Naive thymus-derived CD4-positive, alpha-beta T cell (primary cell): ENCODE measurements around the gene CADM2. TPM values are rescaled to one million over a fixed set of nuclear protein-coding genes. Genes with fewer than 3 reads are reported as not detected.

Experiments used
- ATAC-seq: fragments of 150-1000 bp; cut with Tn5 transposase; 2 replicates; pipeline ENCODE4 v1.10.0; 2021; ENCODE audit warnings: mild to moderate bottlenecking, moderate library complexity
- CTCF ChIA-PET: fragments of 350-600 bp; sonication (Branson Sonifier 250); formaldehyde crosslinking; loops from one replicate; lab custom pipeline; 2021; ENCODE audit warnings: antibody characterized with exemption; lab: Charles Lee
- POLR2A ChIA-PET: fragments of 350-600 bp; sonication (Branson Sonifier 250); formaldehyde crosslinking; loops from one replicate; lab custom pipeline; 2021; ENCODE audit warnings: antibody characterized with exemption, inconsistent platforms; lab: Charles Lee
- DNase-seq, 9 donors: peaks; one replicate each; pipeline versions ENCODE4 v3.0.0 to v3.0.0-alpha.2; 2020 to 2022; ENCODE audit warnings: mixed read lengths in 1 of 9
- H3K27ac ChIP-seq: one replicate; pipeline ENCODE4 v1.7.0; 2013; ENCODE audit warnings: mild to moderate bottlenecking, low read depth, low read length, moderate library complexity
- H3K27me3 ChIP-seq, 2 donors: one replicate each; pipeline ENCODE4 v1.7.0; 2013; ENCODE audit warnings: low read length in 2 of 2, mild to moderate bottlenecking in 2 of 2, moderate library complexity in 2 of 2; ENCODE audit not compliant: control insufficient read depth in 2 of 2, insufficient read depth in 2 of 2
- H3K36me3 ChIP-seq, 3 experiments: 1 replicate in 2 of 3; 2 replicates in 1 of 3; pipeline ENCODE4 v1.7.0; 2013; ENCODE audit warnings: low read length in 3 of 3, mild to moderate bottlenecking in 3 of 3, moderate library complexity in 1 of 3; ENCODE audit not compliant: insufficient read depth in 3 of 3, control insufficient read depth in 2 of 3
- H3K4me1 ChIP-seq, 2 donors: one replicate each; pipeline ENCODE4 v1.7.0; 2013; ENCODE audit warnings: low read length in 2 of 2, mild to moderate bottlenecking in 2 of 2, moderate library complexity in 1 of 2; ENCODE audit not compliant: control insufficient read depth in 2 of 2, insufficient read depth in 2 of 2
- H3K4me3 ChIP-seq: 2 replicates; pipeline ENCODE4 v1.7.0; 2013; ENCODE audit warnings: mild to moderate bottlenecking, low read length
- H3K9me3 ChIP-seq, 3 experiments: 1 replicate in 2 of 3; 2 replicates in 1 of 3; pipeline ENCODE4 v1.7.0; 2013; ENCODE audit warnings: low read length in 3 of 3; ENCODE audit not compliant: control insufficient read depth in 2 of 3
- H3K27ac Mint-ChIP-seq, 9 donors: one replicate each; pipeline ENCODE4 v1.8.0; 2020 to 2022; ENCODE audit warnings: mixed read lengths in 9 of 9, mild to moderate bottlenecking in 8 of 9, moderate library complexity in 5 of 9, inconsistent platforms in 2 of 9
- H3K27me3 Mint-ChIP-seq, 5 donors: one replicate each; pipeline ENCODE4 v1.8.0; 2021 to 2022; ENCODE audit warnings: mixed read lengths in 5 of 5, mild to moderate bottlenecking in 1 of 5
- H3K36me3 Mint-ChIP-seq, 5 donors: one replicate each; pipeline ENCODE4 v1.8.0; 2020 to 2022; ENCODE audit warnings: mixed read lengths in 5 of 5, mild to moderate bottlenecking in 3 of 5, inconsistent platforms in 1 of 5
- H3K4me1 Mint-ChIP-seq, 7 donors: one replicate each; pipeline ENCODE4 v1.8.0; 2020 to 2022; ENCODE audit warnings: mixed read lengths in 7 of 7, mild to moderate bottlenecking in 3 of 7, inconsistent platforms in 1 of 7
- H3K4me3 Mint-ChIP-seq, 10 donors: one replicate each; pipeline ENCODE4 v1.8.0; 2020 to 2022; ENCODE audit warnings: mild to moderate bottlenecking in 10 of 10, mixed read lengths in 10 of 10, moderate library complexity in 6 of 10, inconsistent platforms in 2 of 10
- H3K9me3 Mint-ChIP-seq, 11 donors: one replicate each; pipeline ENCODE4 v1.8.0; 2020 to 2022; ENCODE audit warnings: mixed read lengths in 11 of 11, mild to moderate bottlenecking in 4 of 11, inconsistent platforms in 1 of 11, moderate library complexity in 1 of 11
- intact Hi-C, 2 donors: fragments of 100-400 bp; cut with micrococcal nuclease; formaldehyde crosslinking; loops; one replicate each; pipeline ENCODE4 v1.15.1; 2023
- polyA plus RNA-seq, 2 donors: library from polyadenylated mRNA; unstranded; fragments of 300-500 nt; fragmentation: Illumina TruSeq; gene quantifications; one replicate each; pipeline ENCODE4 v1.2.3, GENCODE V29; 2021
- total RNA-seq, 6 experiments: library from RNA in 5 of 6; stranded (reverse) in 5 of 6; gene quantifications; 1 replicate in 5 of 6; 2 replicates in 1 of 6; pipeline ENCODE4 v1.2.3 and lab custom pipeline; 2021 to 2026

The CADM2 gene
- total and polyA plus RNA-seq, 7 experiments from 2014 or later = 0.40 TPM; not detected in 6

- intact Hi-C loops = no loop called here
- H3K36me3 ChIP-seq = no peaks in the 10 kb centered on the region
- no peaks in the 10 kb centered on the region for H3K27me3 Mint-ChIP-seq
- H3K27ac ChIP-seq = no peak overlapping the region
- H3K36me3 Mint-ChIP-seq = no peaks in the 10 kb centered on the region
- ChIA-PET CTCF (no interaction called here), POLR2A (no interaction called here)
- no peaks in the 10 kb centered on the region for H3K9me3 ChIP-seq
- no peak overlapping the region for H3K4me3 ChIP-seq
- peaks cover 0 to 12% (median 3%) of the 10 kb centered on the region in 11 donors for H3K9me3 Mint-ChIP-seq
- H3K4me1 Mint-ChIP-seq = no peaks in the 10 kb centered on the region
- H3K4me3 Mint-ChIP-seq = no peak overlapping the region
- H3K4me1 ChIP-seq = no peaks in the 10 kb centered on the region
- DNase-seq = no peak
- H3K27me3 ChIP-seq = no peaks in the 10 kb centered on the region
- no peak overlapping the region for H3K27ac Mint-ChIP-seq
- no peak for ATAC-seq
Measured at GRCh38 chr3:85193565-85193964, 234.8 kb downstream of the CADM2 start.

DNA sequence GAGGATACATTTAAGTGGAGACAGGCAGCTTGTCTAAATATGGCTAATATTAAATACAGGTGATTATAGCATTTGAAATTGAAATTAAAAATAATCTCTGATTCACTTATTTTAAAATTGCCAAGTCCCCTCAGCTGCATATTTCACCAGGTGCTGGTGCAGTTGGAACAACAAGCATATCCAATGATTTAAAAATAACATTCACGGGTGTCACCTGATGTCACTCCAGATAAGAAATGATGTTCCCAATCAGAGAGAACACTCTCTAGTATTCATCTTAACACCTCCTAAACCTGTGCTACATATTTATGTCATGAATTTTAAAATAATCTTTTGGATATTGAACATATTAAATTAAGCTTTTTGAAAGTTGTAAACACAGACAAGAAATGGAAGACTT lies 249.9 kb downstream of the CADM2 start:
- Mint-ChIP-seq H3K9me3 (peaks cover 0 to 24% (median 2%) of the 10 kb centered on the region in 11 donors), H3K4me1 (no peaks in the 10 kb centered on the region), H3K4me3 (no peak overlapping the region), H3K27ac (no peak overlapping the region), H3K36me3 (peaks cover 0 to 6% (median 0%) of the 10 kb centered on the region in 5 donors), H3K27me3 (no peaks in the 10 kb centered on the region)
- DNase-seq (no peak), ATAC-seq (no peak)
- Histone ChIP-seq H3K36me3 (no peaks in the 10 kb centered on the region), H3K27ac (no peak overlapping the region), H3K4me1 (no peaks in the 10 kb centered on the region), H3K4me3 (no peak overlapping the region), H3K27me3 (no peaks in the 10 kb centered on the region), H3K9me3 (no peaks in the 10 kb centered on the region)
- ChIA-PET CTCF (interaction anchor here (0.6 kb wide), 1 partner anchor 282 kb away, joined by 3 read pairs; no protein-coding TSS in a partner anchor), POLR2A (no interaction called here)
- intact Hi-C loops = no loop called here

DNA sequence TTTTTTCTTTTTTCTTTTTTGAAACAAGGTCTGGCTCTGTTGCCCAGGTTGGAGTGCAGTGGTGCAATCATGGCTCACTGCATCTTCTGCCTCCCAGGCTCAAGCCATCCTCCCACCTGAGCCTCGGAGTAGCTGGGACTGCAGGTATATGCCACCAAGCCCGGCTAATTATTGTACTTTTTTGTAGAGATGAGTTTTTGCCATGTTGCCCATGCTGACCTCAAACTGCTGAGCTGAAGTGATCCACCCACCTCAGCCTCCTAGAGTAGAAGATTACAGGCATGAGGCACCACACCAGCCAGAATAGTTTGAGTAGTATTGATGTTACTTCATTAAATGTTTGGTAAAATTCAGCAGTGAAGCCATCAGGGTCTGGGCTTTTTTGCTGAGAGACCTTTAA lies 251.8 kb downstream of the CADM2 start:
- Mint-ChIP-seq H3K4me3 (no peak overlapping the region), H3K9me3 (peaks cover 0 to 30% (median 7%) of the 10 kb centered on the region in 11 donors), H3K36me3 (peaks cover 0 to 6% (median 0%) of the 10 kb centered on the region in 5 donors), H3K27ac (no peak overlapping the region), H3K27me3 (no peaks in the 10 kb centered on the region), H3K4me1 (no peaks in the 10 kb centered on the region)
- H3K4me3 ChIP-seq = no peak overlapping the region
- no peak overlapping the region for H3K27ac ChIP-seq
- H3K4me1 ChIP-seq = no peaks in the 10 kb centered on the region
- ChIA-PET CTCF (no interaction called here), POLR2A (no interaction called here)
- no peaks in the 10 kb centered on the region for H3K36me3 ChIP-seq
- H3K9me3 ChIP-seq = no peaks in the 10 kb centered on the region
- ATAC-seq (no peak), DNase-seq (no peak)
- intact Hi-C loops = no loop called here
- no peaks in the 10 kb centered on the region for H3K27me3 ChIP-seq

DNA sequence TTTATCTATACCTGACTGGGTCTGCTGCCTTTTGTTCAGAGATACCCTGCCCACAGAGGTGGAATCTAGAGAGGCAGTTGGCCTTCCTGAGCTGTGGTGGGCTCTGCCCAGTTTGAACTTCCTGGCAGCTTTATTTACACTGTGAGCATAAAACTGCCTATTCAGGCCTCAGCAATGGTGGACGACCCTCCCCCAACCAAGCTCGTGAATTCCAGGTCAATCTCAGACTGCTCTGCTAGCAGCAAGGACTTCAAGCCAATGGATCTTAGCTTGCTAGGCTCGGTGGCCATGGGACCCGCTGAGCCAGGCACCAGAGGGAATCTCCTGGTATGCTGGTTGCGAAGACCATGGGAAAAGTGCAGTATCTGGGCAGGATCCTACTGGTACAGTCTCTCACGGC lies 270.2 kb downstream of the CADM2 start:
- no peak overlapping the region for H3K4me3 ChIP-seq
- CTCF ChIA-PET = no interaction called here
- intact Hi-C loops = no loop called here
- no peak for ATAC-seq
- no peaks in the 10 kb centered on the region for H3K4me1 ChIP-seq
- Mint-ChIP-seq H3K9me3 (peaks cover 0 to 43% (median 16%) of the 10 kb centered on the region in 11 donors), H3K4me1 (no peaks in the 10 kb centered on the region), H3K36me3 (no peaks in the 10 kb centered on the region), H3K4me3 (no peak overlapping the region), H3K27me3 (no peaks in the 10 kb centered on the region), H3K27ac (no peak overlapping the region)
- H3K36me3 ChIP-seq = no peaks in the 10 kb centered on the region
- POLR2A ChIA-PET = no interaction called here
- no peaks in the 10 kb centered on the region for H3K27me3 ChIP-seq
- H3K27ac ChIP-seq = no peak overlapping the region
- DNase-seq = no peak
- no peaks in the 10 kb centered on the region for H3K9me3 ChIP-seq

- Mint-ChIP-seq H3K4me1 (no peaks in the 10 kb centered on the region), H3K27me3 (no peaks in the 10 kb centered on the region), H3K36me3 (no peaks in the 10 kb centered on the region), H3K27ac (no peak overlapping the region), H3K4me3 (no peak overlapping the region), H3K9me3 (peaks cover 0 to 4% (median 0%) of the 10 kb centered on the region in 11 donors)
- ATAC-seq (no peak), DNase-seq (no peak)
- CTCF ChIA-PET = interaction anchor here (0.6 kb wide), 1 partner anchor 732 kb away, joined by 3 read pairs; no protein-coding TSS in a partner anchor
- no peak overlapping the region for H3K4me3 ChIP-seq
- no peaks in the 10 kb centered on the region for H3K9me3 ChIP-seq
- H3K27me3 ChIP-seq = no peaks in the 10 kb centered on the region
- intact Hi-C loops = no loop called here
- POLR2A ChIA-PET = no interaction called here
- no peak overlapping the region for H3K27ac ChIP-seq
- H3K4me1 ChIP-seq = no peaks in the 10 kb centered on the region
- H3K36me3 ChIP-seq = no peaks in the 10 kb centered on the region
Measured at GRCh38 chr3:85244091-85244490, 285.3 kb downstream of the CADM2 start.

DNA sequence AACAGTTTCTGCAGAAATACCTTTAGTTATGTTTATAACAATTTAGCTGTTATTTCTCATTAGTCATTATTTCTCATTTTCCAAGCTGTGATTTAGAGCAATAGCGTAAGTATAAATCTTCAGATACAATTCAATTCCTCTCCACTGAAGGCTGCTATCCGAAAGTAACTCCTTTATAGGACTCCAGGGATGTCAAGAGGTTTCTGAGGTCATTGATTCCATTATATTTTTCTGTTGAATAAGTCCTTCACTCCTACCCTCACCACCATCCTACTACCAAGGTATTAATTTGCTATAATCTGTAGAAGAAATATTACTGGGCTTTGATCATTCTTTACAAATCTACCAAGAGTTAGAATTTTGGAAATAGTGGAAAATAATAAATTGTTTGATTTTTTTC lies 285.7 kb downstream of the CADM2 start:
- no peaks in the 10 kb centered on the region for H3K4me1 ChIP-seq
- no peaks in the 10 kb centered on the region for H3K4me1 Mint-ChIP-seq
- H3K4me3 ChIP-seq = no peak overlapping the region
- ATAC-seq = no peak
- H3K27me3 Mint-ChIP-seq = no peaks in the 10 kb centered on the region
- intact Hi-C loops = no loop called here
- ChIA-PET CTCF (interaction anchor here (0.6 kb wide), 1 partner anchor 731 kb away, joined by 3 read pairs; no protein-coding TSS in a partner anchor), POLR2A (no interaction called here)
- no peaks in the 10 kb centered on the region for H3K36me3 ChIP-seq
- no peaks in the 10 kb centered on the region for H3K36me3 Mint-ChIP-seq
- H3K27me3 ChIP-seq = no peaks in the 10 kb centered on the region
- H3K9me3 Mint-ChIP-seq = peaks cover 0 to 4% (median 0%) of the 10 kb centered on the region in 11 donors
- H3K27ac ChIP-seq = no peak overlapping the region
- no peak for DNase-seq
- H3K4me3 Mint-ChIP-seq = no peak overlapping the region
- no peak overlapping the region for H3K27ac Mint-ChIP-seq
- no peaks in the 10 kb centered on the region for H3K9me3 ChIP-seq

GRCh38 chr3:85251766-85252165 lies 293.0 kb downstream of the CADM2 start:
- no peak overlapping the region for H3K27ac ChIP-seq
- no peaks in the 10 kb centered on the region for H3K4me1 ChIP-seq
- Mint-ChIP-seq H3K27me3 (no peaks in the 10 kb centered on the region), H3K27ac (no peak overlapping the region), H3K36me3 (no peaks in the 10 kb centered on the region), H3K4me3 (no peak overlapping the region), H3K4me1 (no peaks in the 10 kb centered on the region), H3K9me3 (peaks cover 0 to 14% (median 0%) of the 10 kb centered on the region in 11 donors)
- no peaks in the 10 kb centered on the region for H3K9me3 ChIP-seq
- H3K36me3 ChIP-seq = no peaks in the 10 kb centered on the region
- DNase-seq (no peak), ATAC-seq (no peak)
- CTCF ChIA-PET = no interaction called here
- intact Hi-C loops = no loop called here
- POLR2A ChIA-PET = no interaction called here
- H3K4me3 ChIP-seq = no peak overlapping the region
- no peaks in the 10 kb centered on the region for H3K27me3 ChIP-seq
